RWPE2 (cell line): Measurements from ENCODE around the gene BANK1.

ENCODE experiments used
- ATAC-seq: fragments of 200-7000 bp; cut with Tn5 transposase; 3 replicates; pipeline ENCODE4 v1.9.1; 2021; ENCODE audit warnings: low read depth
- DNase-seq: peaks from one replicate; pipeline ENCODE4 v3.0.0-alpha.2; 2020; ENCODE audit warnings: low spot score
- H3K27ac ChIP-seq: fragments of 450-650 bp; 2 replicates; pipeline ENCODE4 v1.5.1; 2017; ENCODE audit warnings: mild to moderate bottlenecking; ENCODE audit not compliant: poor library complexity, severe bottlenecking
- H3K27me3 ChIP-seq: fragments of 250-450 bp; sonication (Bioruptor Pico); 2 replicates; pipeline ENCODE4 v1.5.1; 2021; ENCODE audit warnings: mild to moderate bottlenecking, moderate library complexity; ENCODE audit not compliant: insufficient read depth, poor library complexity, severe bottlenecking
- H3K36me3 ChIP-seq: fragments of 250-450 bp; sonication (Bioruptor Pico); 2 replicates; pipeline ENCODE4 v1.5.1; 2020; ENCODE audit warnings: low read depth, mild to moderate bottlenecking, moderate library complexity
- H3K4me1 ChIP-seq: fragments of 250-450 bp; sonication (Bioruptor Pico); 2 replicates; pipeline ENCODE4 v1.5.1; 2021; ENCODE audit warnings: mild to moderate bottlenecking, moderate library complexity; ENCODE audit not compliant: insufficient read depth, poor library complexity, severe bottlenecking
- H3K4me3 ChIP-seq: fragments of 250-450 bp; sonication (Bioruptor Pico); 2 replicates; pipeline ENCODE4 v1.5.1; 2021; ENCODE audit warnings: mild to moderate bottlenecking, moderate library complexity; ENCODE audit not compliant: severe bottlenecking
- H3K9me3 ChIP-seq: fragments of 250-450 bp; sonication (Bioruptor Pico); 2 replicates; pipeline ENCODE4 v1.5.1; 2021; ENCODE audit warnings: mild to moderate bottlenecking, moderate library complexity; ENCODE audit not compliant: severe bottlenecking
- TF ChIP-seq, protein P1 (sequence below): fragments of 450-650 bp; IDR thresholded peaks from one replicate; pipeline ENCODE4 v1.5.1; 2017; ENCODE audit warnings: mild to moderate bottlenecking, moderate library complexity; ENCODE audit not compliant: poor library complexity, severe bottlenecking

BANK1 gene

GRCh38 chr4:101835121-101835904 lies 44.8 kb downstream of the BANK1 start:
- Histone ChIP-seq H3K27me3 (no peaks in the 10 kb centered on the region), H3K9me3 (no peaks in the 10 kb centered on the region), H3K27ac (no peak overlapping the region), H3K36me3 (no peaks in the 10 kb centered on the region), H3K4me1 (peaks cover 6% of the 10 kb centered on the region), H3K4me3 (no peak overlapping the region)
- DNase-seq (no peak), ATAC-seq (peak; percentile 86)
- TF ChIP-seq, protein P1, sequence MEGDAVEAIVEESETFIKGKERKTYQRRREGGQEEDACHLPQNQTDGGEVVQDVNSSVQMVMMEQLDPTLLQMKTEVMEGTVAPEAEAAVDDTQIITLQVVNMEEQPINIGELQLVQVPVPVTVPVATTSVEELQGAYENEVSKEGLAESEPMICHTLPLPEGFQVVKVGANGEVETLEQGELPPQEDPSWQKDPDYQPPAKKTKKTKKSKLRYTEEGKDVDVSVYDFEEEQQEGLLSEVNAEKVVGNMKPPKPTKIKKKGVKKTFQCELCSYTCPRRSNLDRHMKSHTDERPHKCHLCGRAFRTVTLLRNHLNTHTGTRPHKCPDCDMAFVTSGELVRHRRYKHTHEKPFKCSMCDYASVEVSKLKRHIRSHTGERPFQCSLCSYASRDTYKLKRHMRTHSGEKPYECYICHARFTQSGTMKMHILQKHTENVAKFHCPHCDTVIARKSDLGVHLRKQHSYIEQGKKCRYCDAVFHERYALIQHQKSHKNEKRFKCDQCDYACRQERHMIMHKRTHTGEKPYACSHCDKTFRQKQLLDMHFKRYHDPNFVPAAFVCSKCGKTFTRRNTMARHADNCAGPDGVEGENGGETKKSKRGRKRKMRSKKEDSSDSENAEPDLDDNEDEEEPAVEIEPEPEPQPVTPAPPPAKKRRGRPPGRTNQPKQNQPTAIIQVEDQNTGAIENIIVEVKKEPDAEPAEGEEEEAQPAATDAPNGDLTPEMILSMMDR = no peak

DNA sequence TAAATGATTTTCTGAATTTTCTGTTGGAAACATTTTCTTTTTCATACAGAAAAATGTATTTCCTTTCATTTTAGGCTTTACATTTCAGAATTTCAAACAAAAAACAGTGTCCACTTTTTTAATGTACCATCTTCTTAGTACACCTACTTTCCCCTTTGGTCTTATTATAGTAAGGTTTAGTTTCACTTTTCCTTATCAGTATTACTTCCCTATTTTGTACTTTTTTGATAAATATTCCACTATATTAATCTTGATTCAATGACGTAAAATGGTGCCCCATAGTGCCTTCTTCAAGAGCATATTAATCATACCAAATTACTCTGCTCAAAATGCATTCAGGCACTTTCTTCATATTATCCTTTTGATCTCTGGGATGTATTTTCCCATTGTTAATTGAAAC lies 52.5 kb downstream of the BANK1 start:
- H3K9me3 ChIP-seq = no peaks in the 10 kb centered on the region
- H3K4me3 ChIP-seq = no peak overlapping the region
- DNase-seq = no peak
- TF ChIP-seq, protein P1 = no peak
- ATAC-seq = no peak
- no peaks in the 10 kb centered on the region for H3K36me3 ChIP-seq
- H3K27me3 ChIP-seq = no peaks in the 10 kb centered on the region
- no peaks in the 10 kb centered on the region for H3K4me1 ChIP-seq
- no peak overlapping the region for H3K27ac ChIP-seq

GRCh38 chr4:101846550-101846949 lies 56.0 kb downstream of the BANK1 start:
- ATAC-seq = no peak
- no peaks in the 10 kb centered on the region for H3K4me1 ChIP-seq

GRCh38 chr4:101850698-101851097 lies 60.2 kb downstream of the BANK1 start:
- no peaks in the 10 kb centered on the region for H3K36me3 ChIP-seq

More at GRCh38 chr4:101846550-101846949, 56.0 kb downstream of the BANK1 start:
- no peak for DNase-seq
- TF ChIP-seq, protein P1 = no peak
- H3K36me3 ChIP-seq = no peaks in the 10 kb centered on the region
- no peak overlapping the region for H3K27ac ChIP-seq
- no peaks in the 10 kb centered on the region for H3K27me3 ChIP-seq
- no peaks in the 10 kb centered on the region for H3K9me3 ChIP-seq
- no peak overlapping the region for H3K4me3 ChIP-seq

More at GRCh38 chr4:101850698-101851097, 60.2 kb downstream of the BANK1 start:
- DNase-seq = no peak
- no peak overlapping the region for H3K27ac ChIP-seq
- no peaks in the 10 kb centered on the region for H3K27me3 ChIP-seq
- no peaks in the 10 kb centered on the region for H3K9me3 ChIP-seq
- H3K4me1 ChIP-seq = no peaks in the 10 kb centered on the region
- TF ChIP-seq, protein P1 = no peak
- H3K4me3 ChIP-seq = no peak overlapping the region
- no peak for ATAC-seq
